NCI-H187 treated with DMSO at 0.1 percent for 48 hours (cell line): Measurements from ENCODE around the gene RPL22.

Source experiments
- DNase-seq: peaks from one replicate; lab custom pipeline; 2025; lab: John Stamatoyannopoulos, UW

Gene RPL22

DNA sequence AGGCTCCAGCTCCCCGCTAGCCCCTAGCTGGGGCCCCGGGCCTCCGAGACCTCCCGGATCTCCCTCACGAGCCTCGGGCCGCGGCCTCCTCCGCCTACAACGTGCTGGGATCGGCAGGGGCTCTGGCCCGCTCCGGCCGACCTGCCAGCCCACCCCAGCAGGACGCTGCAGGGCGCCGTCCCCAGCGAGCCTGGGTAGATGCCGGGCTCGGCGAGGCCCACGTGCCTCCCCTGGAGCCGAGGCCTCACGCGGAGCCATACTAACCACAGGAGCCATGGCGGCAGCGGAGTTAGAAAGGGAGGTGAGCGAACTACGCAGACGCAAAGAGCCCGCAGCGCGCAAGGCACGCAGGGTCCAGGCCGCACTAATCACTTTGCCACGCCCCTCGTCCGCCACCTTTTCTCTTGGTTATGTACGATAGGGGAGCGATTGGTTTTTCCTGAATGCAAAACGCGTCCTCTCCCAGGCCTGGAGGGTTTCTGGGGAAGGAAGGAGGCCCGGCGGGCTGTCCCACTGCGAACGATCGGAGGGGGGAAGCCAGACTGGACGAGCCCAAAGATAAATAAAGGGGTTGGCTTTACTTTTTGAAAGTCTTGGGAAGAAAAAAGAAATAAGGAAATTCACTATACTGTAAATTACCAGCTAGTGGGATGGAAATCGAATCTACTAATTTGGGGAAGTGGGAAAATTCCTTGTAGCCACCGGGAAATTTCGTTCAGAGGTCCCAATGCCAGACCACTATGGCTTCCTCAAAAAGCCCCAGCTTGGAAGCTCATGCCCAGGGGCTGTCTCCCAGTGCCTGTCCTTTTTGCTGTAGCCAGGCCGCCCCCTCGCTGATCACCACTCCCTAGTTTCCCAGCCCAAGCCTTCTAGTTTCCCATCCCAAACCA is at the start of gene RPL22:
RPL22 (minus strand) TSS at position 298 of the 890 bp plus-strand sequence; CDS start at position 276, 22 bp downstream.
- peak; percentile 97 for DNase-seq

DNA sequence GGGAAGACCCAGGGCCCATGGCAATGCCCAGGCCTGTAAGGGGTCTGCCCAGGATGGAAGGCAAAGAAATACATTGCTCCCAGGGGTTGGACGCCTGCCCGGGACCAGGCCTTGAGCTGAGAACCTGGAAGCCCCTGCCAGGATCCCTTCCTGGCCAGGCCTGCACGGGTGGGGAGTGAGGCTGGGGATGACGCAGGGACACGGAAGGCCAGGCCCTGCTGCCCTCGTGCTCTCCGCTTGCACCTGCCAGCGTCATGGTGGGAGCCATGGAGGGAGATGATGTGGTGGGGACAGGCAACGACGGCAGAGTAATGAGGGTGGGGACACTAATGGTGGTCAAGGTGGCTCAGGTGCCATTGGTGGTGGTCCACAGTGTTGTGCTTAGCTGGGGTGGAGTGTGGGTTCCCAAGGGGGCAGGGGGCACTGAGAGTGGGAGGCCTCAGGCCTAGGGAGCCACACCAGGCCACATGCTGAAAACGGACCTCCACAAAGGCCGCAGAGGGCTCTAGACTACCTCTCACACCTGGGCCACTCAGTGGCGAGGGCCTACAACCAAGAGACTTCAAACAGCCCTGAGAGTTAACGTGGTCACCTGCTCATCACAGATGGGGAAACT is 48.9 kb upstream of the RPL22 start:
- DNase-seq: no peak

DNA sequence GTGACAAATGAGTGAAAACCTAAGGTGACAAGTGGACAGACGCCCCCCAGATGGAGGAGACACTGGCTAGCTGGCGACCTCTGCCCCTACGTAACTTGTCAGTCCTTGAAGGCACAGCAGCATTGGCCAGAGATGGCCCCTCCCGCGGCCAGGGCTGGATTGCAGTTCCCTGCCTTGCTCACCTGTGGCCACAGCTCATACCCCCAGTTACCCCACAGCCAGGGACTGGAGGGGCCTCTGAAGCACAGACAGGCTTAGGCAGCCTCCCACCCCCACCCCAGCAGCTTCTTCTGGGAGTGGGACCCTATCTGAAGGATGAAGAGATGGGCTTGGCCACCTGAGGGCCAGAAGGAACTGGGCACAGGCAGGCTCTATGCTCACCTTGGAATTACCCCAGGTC is 48.3 kb upstream of the RPL22 start:
- DNase-seq: no peak

DNA sequence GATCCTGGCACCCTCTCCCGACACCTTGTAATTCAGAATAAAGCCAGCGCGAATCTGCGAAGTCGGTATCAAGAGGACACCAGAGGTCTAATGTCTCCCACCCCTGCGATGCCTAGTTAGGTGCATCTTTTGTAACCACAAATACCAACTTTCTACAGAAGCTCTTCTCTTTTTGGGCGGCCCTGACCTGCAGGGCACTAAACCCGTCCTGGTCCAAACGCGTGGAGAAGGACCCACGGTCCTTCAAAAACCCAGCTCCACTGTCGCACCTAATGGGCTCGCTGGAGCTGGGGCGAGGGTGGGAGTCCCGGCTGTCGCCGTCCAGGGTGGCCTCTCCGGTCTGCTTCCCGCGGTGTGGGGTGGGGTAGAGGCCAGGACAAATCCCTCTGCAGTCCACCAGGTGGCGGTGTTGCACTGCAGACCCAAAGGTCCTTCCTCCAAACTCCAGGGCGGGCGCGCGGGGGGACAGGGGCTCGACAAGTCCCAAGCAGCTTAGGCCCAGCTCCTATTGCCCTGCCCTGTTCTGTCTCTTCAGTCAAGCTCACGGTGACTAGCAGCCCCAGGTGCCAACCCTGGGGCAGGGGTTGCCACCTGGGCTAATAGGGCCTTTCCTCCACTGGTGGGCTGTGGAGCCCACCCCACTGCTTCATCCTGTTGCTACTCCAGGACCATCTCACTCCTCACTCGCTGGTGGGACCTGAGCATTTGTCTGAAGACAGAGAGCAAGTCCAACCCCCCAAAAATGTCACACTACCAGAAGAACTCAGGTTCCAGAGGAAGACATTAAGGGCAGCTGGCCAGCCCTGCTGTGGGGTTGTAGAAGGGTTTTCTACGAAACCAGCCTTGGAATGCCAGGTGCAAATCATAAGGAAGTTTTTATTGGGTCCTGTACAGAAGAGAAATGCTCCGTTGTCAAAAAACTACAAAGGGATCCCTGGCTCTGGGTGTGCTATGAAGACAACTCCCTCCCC is 47.4 kb upstream of the RPL22 start:
- no peak for DNase-seq

DNA sequence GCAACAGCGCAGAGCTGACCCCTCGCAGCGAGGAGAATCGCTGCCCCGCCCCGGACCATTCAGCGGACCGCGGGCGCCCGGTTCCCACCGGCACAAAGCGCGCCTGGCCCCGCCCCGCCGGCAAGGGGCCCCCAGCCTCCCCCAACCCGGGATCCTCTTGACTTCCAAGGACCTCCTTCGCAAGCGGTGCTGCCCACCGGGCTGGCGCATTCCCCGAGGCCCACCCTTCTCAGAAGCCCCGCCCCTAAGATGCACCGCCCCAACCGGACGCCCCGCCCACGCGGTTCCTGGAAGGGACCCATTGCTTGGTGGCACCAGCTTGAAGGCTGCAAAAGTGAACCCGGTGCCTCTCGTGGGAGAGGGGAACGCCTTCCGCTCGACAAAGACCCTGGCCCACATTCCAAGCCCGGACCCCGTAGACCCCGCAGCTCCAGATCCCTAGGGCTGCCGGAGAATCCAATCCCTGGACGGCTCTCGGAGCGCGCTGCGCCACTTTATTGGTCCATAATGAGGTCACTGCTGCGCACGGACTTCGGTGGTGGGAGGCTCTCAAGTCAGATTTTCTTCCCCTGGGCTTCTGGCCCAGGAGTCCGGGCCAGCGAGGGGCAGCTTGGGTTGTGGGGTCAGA is 46.6 kb upstream of the RPL22 start:
- no peak for DNase-seq

DNA sequence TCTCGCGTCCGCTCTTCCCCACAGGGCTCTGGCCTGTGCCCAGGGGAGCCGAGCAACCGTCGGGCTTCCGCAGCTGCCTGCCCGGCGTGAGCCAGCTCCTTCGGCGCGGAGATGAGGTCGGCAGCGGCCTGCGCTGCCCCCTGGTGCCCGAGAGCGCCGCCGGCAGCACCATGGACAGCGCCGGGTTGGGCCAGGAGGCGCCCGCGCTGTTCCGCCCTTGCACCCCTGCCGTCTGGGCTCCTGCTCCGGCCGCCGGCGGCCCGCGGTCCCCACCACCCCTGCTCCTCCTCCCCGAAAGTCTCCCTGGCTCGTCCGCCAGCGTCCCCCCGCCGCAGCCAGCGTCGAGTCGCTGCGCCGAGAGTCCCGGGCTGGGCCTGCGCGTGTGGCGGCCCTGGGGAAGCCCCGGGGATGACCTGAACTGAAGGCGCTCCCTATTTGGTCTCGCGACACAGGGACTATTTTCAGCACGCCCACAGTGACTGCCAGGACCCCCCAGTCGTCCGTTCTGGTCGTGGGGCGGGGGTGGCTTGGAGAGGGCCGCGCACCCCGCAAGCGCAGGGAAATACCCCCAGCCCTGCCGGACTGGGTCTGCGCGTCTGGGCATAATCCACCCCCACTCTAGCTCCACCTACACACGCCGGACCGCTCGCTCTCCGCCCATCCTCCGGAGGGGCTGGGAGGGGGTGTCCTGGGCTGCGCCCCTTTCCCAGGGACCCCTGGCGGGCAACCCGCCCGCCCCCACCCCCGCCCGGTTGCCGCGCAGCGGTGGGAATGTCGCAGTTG is 45.9 kb upstream of the RPL22 start:
- DNase-seq: no peak

DNA sequence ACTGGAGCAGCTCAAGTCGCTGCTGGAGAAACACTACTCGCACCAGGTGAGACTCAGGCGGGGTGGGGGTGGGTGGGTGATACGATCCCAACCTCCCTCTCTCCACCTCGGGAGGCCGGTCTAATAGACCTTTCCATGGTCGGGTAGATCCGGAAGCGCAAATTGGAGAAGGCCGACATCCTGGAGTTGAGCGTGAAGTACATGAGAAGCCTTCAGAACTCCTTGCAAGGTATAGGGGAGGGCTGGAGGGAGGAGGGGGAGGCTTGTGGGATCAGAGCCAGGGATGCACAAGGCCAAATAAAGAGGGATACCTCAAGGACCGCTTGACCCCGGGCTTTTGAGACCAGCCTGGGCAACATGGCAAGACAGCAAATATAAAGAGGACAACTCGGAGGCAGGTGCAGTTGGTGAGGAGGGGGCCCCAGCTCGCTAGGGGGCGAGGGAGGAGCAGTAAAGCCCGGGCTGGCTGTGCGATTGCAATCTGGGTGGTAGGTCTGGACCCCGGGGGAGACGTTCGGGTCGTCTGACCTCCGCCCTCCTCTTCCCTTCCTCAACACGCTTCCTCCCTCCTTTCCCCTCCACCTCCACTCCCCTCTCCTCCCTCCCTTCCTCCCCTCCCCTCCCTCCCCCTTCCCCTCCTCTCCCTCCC is 45.1 kb upstream of the RPL22 start:
- DNase-seq: no peak

DNA sequence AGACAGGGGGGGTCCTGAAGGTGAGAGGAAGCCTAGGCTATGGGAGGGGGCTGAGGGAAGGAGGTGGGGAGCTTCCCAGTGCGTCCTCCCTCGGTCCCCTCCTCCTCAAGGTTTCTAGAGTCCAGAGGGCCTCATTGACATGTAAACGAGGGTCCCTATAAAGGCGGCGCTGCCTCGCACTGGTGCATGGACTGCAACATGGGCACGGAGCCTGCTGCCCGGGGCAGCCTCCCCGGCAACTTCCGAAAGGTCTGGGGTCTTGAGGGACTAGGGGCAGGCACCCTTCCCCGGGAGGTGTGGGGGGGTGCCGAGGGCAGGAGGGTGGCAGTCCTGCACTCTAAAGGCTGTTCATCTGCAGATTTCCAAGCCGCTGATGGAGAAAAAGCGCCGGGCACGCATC is 44.6 kb upstream of the RPL22 start, which contains the start of gene HES3:
HES3 (plus strand) TSS at position 187 of the 400 bp plus-strand sequence; CDS start at position 374, 187 bp downstream.
- DNase-seq: no peak

DNA sequence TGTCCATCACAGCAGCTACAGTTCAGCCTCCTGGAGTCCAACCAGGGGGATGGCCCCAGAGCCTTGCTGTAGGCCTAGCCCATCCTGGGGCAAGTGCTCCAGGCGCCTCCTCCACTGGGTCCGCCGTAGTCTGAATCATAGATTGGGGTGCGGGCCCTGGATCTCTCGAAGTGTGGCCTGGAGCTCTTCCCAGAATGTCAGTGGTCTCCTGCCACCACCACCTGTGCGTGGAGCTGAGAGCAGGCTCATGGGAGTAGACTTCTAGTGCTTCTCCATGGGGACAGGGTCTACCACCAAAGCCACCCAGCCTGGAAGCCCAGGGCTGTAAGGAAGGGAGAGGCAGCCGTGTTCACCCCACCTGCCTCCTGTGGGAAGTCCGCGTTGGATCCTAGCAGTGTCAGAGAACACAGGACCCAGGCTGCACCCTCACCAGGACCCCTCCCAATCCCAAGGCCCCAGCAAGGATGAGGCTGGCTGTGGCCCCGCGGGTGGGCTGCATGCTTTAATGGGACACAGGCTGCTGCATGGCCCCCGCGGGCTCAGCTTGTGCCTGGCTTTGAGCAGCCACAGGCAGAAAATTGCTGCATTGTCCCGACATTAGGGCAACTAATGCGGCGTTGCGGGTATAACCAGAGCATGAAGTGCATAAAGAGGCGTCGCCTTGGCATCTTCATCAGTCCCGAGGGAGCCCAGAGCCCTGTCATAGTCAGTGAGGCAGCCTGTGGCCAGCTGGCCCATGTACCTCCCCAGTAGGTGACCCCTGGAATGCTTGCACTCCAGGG is 43.8 kb upstream of the RPL22 start:
- no peak for DNase-seq

DNA sequence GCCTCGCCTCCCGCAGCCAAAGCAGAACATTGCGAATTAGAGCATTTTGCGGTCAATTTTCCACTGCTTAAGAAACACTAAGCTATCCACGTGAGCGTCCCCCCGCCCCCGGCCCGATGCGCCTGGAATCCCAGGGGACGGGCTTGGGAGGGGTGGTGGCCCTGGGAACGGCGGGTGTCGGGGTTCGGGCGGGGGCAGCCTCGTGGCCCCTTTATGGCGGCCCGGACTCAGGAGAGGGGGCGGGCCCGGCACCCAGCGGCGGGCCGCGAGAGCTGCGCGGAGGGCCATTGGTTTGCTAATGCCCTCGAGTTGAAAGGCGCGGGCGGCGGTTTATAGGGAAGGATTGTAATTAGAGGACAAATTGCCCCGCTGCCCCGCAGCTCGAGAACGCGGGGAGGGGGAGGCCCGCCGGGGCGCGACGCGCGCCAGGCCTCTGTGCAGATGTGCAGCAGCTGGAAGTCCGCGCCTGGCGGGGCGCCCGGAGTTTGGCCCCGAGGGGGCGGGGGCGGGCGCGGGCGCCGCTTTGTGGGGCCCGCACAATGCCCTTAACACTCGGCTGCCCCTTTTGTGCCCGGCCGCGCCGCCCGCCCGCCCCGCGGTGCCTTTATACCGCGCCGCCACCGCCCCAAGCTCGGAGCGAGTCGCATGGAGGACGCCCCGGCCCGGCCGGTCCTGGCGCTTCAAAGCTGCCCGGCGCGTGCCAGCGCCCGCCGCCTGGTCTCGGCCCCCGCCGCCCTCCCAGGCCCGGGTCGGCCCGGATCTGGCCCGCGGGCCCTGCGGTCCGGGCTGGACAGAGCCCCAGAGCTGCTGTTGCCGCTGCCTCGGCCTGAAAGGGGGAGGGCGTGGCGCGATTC is 42.7 kb upstream of the RPL22 start:
- no peak for DNase-seq

DNA sequence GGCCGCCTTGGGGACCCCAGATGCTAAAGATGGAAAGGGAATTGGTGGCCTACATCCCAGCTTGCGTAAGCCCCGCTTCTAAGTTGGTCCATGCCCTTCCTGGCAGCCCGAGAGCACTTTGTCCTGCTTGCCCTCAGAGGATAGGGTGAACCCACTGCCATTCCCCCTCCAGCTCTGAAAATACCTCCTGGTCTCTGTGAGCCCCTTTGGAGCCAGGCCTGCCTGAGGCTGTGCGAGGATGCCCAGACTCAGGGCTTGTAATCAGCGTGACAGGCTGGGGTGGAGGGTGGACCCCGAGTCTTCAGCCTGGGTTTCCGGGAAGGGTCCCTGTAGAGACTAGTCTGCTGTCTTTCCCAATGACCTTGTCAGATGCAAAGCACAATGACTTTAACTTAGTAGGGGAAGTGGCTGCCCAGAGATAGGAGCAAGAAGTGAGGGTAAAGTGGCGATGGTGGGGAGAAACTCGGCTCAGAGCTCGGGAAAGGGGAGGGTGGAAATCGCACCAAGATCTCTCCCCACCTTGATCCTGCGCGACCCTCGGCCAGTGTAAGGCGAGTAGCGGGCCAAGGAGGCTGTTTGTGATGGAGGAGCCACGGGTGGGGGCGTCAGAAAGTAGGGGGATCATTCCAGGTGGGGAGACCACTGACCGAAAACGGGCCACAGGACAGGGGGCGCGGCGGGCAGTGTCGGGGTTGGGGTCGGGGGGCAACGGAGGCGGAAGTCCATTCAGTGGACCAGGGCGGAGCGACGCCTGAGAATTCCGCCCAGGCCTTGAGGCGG is 41.9 kb upstream of the RPL22 start:
- no peak for DNase-seq

DNA sequence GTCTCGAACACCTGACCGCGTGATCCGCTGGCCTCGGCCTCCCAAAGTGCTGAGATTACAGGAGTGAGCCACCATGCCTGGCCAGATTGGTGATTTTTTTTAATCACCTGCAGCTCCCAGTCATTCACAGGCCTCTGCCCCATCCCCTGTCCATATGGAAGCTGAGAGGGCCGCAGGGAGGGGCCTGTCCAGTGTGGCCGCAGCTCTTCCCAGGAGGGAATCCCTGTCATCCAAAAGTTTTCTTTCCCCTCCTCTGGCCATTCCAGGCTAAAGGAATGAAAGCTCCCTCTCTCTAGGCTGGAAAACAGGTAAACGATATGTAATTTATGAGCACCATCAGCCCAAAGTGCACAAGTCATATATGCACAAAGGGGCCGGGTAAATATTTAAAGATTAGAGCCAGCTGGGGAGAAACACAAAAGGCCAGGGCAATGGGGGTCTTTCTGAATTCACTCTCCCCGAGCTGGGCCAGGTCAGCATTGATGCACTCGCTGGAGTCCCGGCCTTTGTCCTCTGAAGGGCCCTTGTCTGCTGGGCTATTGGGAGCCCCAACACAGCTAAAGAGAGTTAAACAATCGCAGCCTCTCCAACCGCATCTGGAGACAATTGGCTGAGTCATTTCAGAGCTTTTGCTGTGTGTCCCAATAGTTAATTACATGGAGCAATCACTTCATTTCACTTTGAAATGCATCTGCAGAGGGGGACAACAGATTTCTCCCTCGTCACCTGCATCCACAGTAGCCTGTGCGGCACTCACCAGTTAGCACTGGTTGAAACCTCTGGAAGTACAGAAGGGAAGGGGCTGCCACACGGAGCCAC is 40.8 kb upstream of the RPL22 start:
- DNase-seq: no peak

DNA sequence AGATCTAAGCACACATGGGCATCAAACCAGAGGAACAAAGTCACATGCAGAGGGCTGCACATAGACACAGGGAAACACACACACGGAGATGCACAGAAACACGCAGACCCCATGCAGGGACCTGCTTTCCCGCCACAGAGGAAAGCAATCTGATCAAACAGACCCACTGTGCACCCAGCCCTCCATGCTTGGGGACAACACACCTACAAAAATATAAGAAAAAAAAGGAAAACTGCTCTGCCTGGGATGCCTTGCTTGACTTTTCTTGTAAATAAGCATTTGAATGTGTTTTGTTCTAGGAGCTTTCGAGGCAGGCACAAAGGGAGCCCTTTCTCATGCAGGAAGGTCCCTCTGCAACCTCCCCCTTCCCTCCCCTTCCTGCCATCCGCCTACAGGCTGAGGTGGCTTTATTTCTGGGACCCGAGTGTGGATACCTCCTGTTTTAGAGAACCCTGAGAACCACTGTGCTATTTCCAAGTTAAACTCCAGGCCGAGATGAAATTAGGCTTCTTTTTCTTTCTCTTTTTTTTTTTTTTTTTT is 39.9 kb upstream of the RPL22 start:
- no peak for DNase-seq

DNA sequence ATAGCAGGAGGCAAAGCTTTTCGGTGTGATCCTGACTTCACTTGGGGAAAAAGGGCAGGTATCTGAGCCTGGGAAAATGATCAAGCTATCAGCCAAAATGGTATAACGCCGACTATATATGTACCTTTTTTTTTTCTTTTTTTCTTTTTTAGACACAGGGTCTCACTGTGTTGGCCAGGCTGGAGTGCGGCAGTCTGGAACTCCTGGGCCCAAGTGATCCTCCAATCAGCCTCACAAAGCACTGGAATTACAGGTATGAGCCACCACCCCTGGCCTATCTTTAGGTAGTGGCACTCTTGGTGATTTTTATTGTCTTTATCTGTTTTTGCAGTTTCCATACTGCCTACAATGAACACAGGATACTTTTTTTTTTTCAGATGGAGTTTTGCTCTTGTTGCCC is 37.7 kb upstream of the RPL22 start:
- DNase-seq: no peak

DNA sequence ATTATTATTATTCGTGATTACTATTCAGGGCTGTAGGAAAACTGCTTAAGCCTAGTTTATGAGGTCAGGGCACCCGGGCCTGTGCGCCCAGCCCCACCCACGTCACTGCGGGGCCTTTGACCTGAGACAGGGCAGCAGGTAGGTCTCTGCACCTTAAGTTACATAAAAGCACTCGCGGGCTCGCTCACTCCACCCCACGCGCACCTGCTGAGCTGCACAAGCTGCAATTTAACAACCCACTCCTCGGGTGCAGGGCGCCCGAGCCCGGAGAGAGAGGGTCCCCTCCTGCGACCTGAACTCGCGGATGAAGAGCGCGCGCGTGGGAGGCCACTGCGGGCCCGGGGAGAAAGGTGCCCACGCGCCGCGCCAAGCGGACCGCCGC is 35.9 kb upstream of the RPL22 start:
- no peak for DNase-seq

DNA sequence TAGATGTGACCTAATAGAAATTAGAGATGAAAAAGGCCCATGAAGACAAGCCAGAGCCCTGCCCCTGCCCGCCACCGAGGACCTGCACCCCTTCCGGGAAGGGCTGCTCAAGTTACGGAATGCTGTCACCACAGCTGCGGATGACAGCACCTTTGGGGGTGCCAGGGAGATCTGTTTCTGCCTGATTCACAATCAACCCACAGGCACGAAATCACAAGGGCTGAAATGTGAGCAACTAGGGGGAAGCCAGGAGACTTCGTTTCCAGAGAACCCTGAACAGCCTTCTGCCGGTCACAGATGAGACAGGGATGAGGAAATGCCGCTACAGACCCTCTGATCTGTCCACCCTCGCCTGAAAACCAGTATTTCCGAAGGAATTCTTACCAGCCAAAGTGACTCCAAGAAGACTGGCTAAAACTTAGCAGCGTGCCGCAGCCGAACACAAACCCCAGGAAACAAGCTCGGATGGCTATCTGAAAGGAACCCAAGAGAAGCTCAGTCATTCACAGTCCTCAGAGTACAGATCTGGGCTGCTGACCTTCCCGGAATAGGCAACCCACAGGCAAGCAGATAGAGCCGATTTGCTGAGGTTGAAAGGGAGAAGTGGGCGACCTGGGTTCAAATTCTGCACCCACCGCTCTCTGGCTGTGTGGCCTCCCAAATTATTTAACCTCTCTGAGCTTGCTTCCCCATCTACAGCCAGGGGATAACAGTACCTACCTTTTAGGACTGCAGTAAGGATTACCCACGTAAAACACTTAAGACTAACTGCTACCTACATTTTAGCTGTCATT is 35.3 kb upstream of the RPL22 start:
- DNase-seq: no peak
